DMS 273 treated with DMSO at 0.1 percent for 48 hours (cell line): ENCODE data around the gene PLA2R1.

Source experiments
- DNase-seq: peaks from one replicate; lab custom pipeline; 2025; lab: John Stamatoyannopoulos, UW

Gene PLA2R1

DNA sequence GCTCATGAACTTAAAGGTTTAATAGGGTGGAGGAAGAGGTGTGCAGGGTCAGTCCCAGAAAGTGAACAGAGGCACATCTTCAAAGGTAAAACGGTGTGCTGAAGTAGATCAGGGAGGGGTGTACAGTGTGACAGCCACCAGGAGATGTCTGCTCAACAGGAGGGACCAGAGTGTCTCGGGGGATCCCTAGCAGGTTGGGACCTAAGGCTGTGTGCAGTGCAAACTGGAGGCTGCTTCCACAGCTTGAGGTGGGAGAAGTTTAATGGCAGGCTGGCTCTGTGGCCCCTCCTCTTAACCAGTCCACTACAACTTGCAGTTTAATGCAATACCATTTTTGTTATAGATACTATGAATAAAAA lies 33.2 kb downstream of the PLA2R1 start:
- no peak for DNase-seq

DNA sequence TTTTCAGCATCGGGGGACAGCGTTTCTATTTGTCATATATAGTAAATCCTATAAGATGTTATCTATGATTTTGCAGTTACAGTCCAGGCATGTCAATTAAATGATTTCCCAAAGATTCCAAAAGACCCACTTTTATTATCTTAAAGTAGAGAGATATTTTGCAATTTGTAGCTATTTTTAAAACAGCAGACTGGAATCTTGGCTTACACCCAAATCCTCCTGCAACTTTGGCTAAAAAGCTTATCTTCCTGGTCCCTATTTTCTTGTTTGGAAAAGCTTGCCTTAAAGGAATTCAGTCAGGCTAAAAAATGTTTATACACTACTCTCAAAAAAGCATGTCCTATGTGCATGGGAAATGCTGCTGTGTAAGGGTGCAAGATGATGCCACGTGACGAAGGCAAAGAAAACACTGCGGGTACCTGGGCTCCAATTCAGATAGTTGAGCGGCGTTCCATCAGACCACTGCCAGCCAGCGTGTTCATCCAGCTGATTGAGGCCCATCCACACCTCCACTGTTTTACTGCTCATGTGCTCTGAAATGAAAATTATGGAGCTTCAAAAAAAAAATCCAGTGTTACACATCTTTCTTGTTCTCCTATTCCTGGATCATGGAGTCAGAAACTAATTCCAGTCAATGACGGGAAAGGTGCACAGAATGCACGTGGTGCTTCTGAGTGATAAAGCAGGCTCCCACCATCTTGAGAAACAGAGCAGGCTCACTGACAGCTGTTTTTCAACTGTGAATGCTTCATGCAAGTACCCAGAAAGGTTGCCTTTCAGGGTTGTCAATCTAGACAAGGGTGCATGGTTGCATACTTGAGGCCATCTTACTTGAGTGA lies 33.8 kb downstream of the PLA2R1 start:
- DNase-seq = no peak

DNA sequence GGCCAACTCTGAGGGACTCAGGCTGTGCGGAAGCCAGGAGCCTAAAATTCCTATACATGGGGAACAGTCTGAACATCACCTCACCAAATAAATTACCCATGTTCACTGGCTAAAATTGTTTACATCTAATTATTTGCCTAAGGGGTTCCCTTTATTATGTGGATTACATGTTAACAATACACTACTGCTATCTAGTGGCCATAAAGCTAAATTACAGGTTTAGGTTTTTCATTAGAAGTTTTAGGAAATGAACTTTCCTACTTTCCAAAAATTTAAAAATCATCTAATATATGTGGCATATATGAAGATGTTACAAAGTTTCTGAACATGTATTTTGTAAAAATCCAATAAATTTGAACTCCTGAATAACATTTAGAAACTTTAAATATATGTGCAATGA lies 40.3 kb downstream of the PLA2R1 start:
- no peak for DNase-seq

DNA sequence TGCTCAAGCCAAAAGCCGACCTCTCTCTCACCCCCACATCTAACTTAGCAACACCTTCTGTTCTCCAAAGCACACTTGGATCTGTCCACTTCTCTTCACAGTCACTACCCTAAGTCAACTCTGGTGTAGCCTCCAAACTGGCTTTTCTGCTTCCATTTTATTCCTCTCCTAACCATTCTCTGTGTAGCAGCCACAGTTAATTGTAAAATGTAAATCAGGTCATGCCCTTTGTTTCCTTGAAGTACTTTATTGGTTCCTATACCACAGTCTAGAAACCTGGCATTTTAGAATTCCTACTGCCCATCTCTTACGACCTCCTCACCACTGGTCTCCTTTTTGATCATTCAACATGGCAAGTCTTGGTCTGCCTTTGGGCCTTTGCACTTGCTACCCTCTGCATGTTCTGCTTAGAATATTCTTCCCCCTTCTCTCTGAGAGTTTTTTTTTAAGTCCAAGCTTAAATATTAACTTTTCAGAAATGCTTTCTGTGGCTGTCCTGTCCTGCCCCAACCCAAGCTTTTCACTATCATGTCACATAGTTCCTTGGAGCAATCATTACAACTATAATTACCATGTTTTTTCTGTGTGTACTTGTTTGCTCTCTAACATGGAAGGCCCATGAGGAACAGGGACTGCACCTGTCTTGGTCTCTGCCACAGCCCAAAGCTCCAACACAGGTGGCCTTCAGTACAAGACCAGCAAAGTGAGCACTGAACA lies 42.9 kb downstream of the PLA2R1 start:
- DNase-seq = no peak

DNA sequence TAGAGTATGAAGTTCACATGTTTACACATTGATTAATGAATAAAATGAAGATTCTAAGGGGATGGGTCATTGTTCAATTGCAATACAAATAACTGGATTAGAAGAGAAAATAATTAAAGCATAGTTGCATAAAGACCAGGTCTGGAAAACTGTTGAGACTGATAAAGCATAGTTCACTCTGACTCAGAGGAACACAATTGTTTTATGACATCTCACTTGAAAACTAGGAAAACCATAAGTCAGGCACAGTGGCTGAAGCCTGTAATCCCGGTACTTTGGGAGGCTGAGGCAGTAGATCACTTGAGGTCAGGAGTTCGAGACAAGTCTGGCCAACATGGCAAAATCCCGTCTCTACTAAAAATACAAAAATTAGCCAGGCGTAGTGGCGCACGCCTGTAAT lies 46.7 kb downstream of the PLA2R1 start:
- no peak for DNase-seq

DNA sequence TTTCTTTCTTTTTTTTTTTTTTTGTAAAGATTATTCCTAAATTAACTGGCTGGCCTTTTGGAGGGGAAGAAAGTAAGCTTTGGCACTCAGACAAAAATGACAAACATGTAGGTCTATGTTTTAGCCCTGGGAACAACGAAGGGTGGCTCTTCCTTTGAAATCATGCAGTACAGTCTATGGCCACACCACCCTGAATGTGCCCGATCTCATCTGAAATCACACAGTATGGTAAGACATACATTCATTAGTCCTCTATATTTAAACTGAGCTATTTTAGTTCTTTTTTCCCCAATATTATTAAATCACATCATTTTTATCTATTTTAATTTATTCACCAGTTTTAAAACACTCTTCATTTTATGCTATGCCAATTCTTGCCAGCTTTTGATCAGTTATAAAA lies 48.2 kb downstream of the PLA2R1 start:
- no peak for DNase-seq

DNA sequence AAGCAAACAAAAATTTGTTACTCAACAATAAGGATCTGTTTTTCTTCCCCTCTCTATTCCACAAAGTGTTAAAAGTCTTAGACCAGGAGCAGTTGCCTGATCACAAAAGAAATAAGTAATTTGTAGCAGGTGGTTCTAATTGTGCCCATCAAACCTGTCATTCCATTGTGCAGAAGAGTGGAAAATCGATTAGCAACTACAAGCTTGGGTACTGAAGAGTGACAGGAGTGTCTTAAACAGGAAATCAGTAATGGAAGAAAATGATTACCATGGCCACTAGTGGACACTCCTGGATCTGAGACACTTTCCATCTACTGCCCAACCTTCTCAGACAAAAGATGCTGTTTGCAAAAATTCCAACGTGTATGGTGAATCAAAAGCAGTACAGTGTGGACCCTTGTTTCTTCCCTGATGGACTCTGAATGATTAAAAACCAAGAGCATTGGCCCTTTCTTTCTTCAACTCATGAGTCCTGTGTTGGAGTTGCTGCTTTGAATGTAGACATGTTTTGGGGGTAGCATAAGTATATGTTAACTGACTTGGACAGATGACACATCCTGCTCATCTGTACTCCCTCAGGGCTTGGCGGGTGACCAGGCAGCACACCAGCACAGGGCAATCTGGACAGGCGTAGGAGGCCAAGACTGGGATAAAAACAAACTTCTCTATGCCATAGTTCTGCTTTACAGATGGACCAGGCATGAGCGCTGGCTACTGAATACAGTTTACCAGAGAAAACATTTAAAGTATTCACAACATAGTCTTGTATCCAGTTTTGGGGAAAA lies 51.9 kb downstream of the PLA2R1 start:
- peak; percentile 4 for DNase-seq

DNA sequence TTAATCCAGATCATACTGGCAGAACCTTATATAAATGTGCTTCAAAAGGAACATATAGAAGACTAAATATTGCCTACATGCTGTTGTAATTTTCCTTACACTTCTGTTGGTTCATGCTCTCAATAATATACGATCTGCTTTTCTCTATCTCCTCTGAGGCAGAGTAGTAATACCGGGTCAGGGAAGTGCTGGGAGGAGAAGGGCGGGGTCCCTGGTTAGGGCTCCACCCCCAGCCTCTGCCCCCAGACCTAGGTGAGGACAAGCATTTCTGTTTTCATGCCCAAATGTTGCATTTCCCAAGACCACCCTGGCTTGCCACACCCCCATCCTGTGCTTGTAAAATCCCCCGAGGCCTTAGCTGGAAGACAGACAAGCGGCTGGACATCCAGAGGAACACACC lies 55.3 kb downstream of the PLA2R1 start:
- DNase-seq = no peak

DNA sequence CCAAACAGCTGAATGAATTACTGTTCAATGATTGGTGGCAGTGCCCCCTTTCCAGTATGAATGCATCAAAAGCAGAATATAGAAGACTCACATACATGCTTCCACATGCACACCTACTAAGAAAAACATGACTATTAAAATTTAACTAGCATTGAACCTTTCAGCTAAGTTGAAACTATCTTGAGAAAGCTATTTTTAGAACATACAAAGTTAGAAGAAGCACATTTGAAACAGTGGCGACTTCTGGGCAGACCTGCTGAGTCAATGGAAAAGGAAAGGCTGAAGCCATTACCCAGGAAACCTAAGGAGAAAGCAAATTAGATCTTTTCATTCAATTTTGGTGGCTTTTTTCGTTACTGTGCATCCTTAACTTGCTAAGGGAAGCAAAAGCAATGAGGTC lies 55.9 kb downstream of the PLA2R1 start:
- no peak for DNase-seq

DNA sequence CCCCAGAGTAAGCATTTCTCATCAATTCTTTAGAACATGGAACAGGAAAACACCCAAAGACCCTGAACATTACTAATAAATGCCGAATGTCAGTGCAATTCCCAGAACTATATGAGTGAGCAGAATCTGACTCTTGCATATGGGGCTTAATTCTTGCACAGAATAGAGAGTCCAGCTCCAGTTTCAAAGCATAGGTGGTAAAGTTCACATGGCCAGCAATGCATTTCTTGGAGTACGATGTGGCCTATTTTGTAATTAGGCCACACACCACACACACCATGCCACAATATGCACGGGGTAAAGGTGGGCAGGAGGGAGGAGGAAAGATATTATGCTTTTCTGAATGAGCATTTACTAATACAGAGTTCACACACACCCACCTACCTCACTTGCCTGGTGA lies 56.5 kb downstream of the PLA2R1 start:
- DNase-seq = no peak

DNA sequence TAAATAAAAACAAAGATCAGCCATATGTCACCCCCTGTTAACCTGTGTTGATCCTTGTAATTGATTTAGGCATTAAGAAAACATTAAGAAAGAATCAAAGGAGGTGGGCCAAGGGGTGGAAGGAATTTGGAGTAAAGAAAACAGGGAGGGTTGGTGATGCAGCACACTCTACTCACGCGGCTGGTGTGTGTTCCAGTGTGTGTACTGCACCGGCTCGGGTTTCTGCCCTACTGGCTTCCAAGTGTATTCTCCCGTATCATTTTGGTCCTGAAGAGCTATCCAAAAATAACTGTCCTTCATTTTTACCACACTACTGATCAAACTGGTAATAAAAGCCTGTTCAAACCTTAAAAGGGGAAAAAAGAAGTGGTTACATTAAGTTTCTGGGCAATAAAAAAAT lies 56.9 kb downstream of the PLA2R1 start:
- no peak for DNase-seq

DNA sequence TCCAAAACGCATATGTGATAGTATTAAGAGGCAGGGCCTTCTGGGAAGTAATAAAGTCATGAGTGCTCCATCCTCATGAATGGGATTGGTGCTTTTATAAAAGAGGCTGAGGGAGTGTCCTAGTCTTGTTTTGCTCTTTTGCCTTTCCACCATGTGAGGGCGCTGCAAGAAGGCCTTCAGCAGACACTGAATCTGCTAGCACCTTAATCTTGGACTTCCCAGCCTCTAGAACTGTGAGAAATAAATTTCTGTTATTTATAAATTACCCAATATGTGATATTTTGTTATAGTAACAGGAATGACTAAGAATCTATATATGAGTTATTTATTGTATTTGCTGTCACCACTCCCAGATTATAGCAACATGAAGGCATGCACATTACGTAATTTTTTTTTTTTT lies 63.5 kb downstream of the PLA2R1 start:
- no peak for DNase-seq

DNA sequence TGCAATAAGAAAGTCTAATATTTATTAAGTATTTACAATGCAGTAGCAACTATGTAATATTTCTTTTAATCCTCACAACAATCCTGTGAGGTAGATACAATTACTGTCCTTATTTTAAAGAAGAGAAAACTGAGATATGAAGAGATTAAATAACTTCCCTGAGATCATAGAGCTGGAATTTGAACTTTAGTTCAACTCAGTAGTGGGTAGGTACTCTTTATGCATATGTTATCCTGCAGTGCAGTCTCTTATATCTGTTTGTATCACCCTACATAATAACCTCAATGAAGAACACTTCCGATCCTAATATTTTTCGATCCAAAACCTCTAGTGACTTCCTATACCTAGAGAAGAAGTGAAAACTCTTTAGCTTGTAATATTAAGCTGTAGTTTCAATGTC lies 64.2 kb downstream of the PLA2R1 start:
- no peak for DNase-seq

DNA sequence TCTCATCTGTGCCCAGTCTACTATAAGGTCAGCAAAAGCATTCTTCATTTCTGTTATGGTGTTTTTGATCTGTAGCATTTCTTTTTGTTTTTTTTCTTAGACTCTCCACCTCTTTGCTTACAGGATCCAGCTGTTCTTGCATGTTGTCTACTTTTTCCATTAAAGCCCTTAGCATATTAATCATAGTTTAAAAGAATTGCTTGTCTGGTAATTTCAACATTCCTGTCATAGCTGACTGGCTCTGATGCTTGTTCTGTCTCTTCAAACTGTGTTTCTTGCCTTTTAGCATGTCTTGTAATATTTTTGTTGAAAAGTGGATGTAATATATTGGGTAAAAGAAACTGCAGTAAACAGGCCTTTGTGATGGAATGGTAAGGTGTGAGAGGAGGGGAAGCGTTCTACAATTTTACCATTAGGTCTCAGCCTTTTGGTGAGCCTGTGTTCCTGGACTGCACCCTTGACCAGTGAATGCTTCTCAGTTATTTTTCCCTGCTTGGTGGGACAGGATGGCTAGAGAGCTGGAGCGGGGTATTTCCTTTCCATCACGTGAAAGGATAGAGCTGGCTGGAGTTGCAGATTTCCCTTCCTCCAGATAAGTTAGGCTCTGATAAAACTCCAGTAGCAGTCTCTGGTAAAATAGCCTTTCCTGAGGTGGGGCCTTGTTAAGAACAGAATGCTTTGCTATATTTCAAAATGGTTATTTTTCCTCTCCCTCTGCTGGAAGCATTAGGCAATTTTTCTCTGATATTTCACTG lies 65.4 kb downstream of the PLA2R1 start:
- no peak for DNase-seq

DNA sequence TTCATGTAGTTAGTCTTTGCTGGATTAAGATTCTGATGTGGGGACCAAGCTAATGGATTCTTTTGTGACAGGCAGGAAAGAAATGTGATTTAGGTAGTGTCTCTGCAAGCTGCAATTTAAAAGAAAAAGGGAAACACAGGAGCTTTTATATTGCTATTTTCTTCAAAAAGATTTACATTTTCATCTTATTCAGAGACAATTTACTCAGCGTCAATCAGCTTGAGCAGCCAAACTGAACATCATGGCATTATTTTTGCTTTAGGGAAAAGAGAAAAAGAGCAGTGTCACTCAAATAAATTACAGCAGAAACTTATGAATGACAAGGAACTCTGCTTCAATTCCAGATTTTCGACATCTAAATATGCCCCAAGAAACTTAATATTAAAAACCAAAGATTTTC lies 67.4 kb downstream of the PLA2R1 start:
- DNase-seq = no peak

DNA sequence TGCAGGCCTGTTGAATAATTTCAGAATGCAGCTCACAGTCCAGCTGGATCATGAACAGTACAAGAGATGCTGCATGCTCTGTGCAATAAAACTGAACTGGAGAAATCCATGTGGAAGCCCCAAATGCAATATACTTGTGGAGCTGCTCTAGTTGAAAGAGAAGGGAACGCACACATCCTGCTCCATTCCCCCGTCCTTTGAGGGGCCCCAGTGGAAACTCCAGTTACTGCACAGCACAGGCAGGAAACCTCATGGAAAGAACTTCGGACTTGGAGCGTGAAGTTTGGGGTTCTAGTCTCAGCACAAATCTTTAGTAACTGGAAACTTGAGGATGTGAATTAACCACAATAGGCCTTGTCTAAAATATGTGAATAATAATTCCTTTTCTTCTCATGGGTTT lies 73.2 kb downstream of the PLA2R1 start:
- no peak for DNase-seq

DNA sequence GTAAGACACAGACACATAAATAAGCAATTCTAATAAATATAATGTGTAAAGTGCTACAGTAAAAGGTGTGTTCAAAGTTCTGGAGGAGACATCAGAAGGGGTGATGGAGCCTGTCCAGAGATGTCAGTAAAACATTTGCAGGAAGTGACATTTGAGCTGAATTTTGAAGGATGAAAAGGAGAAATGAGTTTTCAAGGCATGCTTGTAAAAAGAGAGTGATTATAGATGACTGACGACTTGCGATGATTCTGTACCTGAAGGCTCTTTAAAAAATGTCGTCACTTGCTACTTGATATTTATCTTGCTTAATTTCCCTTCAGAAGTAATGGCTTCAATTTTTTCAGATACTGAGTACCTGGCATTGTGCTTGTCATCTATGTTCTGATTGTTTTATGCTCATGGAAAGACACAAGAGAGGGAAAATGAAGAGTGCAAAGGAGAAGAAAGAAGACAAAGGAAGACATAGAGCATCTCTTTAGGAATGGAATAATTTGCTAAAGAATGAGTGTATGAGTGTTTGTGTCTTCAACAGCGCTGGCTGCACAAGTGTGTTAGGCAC lies 73.9 kb downstream of the PLA2R1 start:
- DNase-seq = no peak

DNA sequence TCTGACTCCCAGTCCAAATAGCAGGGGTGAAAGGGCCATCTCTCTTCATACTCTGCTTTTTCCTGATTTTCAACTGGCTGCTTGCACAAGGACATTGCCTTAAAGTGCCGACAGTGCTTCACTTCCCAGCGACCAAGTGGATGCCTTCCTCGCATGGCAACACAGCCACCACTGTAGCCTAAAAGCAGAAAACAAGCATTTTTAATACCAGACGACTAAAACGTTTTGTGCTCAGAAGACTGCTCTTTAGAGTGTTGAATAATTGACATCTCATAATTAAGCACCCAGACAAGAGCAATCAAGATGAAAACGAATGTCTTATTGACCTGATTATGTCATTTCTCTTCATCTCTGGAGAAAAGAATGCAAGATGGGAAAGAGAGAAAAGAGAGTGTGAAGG lies 75.2 kb downstream of the PLA2R1 start:
- DNase-seq = no peak

DNA sequence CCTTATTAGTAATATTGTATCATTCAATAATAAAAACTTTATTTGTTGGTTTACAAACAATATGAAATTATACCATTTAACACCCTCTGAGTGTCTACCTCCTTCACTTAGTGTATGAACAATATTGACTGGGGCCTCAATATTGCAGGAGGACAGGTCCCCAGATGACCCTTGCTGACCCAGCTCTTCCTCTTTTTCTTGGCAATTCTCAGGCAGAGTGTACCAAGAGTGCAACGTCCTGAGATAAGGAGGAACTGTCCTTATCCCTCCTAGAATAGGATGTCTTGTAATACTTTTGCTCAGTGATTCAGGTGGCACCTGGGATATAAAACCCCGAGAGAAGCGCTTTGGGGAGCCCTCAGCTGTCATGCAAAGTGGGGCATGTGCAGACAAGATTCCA lies 76.8 kb downstream of the PLA2R1 start:
- no peak for DNase-seq

DNA sequence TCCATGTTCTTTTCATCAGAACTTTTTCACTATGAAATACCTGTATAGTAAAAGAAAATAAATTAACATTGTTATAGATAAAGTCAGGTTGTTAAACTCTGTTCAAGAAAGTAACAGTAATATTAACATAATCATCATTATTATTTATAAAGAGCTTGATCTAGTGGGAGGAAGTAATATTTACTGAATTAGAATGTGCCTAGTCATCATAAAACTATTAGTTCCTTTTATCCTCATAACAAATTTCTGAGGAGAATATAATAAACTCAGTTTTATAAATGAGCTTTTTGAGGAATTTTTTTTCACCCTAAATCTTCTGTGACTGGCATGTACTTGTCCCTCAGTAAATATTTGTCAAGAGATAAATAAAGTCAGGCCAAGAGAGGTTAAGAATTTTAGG lies 78.4 kb downstream of the PLA2R1 start:
- no peak for DNase-seq

DNA sequence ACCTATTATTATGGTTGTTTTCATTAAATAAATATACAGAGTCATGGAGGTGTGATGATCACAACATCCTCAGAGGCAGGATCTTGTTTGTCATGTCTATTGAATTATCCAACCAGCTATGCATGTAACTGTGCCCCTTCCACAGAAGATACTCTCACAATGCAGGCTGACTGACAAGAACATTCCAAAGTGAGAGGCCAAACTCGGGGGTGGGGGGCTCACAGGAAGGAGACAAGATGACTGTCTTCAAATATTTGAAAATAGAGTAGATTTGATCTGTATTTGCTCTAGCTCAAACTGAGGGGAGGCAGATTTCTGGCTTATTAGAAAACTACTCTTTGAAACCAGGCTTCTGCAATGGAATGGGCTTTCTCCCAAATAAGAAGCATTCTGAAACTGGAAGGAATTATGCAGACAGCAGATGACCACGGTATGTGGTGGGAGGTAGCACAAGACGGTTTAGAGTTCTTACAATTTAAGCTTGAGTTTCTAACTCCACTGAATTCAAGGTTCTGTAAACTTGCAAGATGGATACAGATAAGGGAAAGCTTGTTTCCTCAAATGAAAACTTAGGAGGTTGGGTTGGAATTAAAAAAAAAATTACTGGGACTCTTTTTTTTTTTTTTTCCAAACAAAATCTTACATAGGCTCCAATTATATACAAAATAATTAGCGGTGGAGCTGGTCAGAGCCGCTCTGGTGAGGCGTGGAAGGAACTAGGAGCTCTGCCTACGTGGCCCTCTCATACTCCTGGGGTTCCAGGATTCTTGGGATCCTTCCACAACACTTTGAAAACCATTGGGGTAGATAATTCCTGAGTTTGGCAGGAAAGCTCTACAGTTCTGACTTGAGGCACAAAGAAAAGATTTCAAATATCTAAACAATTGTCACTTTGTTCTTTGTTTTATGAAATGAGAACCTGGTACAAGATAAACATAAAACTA lies 79.3 kb downstream of the PLA2R1 start:
- DNase-seq = no peak
